ENCODE results near the gene RNF112.
"Not testable (repeated sequence)": the region's sequence is repeated elsewhere in the genome, so short reads cannot be mapped to it uniquely, and the experiment has no call there.

The RNF112 gene

DNA sequence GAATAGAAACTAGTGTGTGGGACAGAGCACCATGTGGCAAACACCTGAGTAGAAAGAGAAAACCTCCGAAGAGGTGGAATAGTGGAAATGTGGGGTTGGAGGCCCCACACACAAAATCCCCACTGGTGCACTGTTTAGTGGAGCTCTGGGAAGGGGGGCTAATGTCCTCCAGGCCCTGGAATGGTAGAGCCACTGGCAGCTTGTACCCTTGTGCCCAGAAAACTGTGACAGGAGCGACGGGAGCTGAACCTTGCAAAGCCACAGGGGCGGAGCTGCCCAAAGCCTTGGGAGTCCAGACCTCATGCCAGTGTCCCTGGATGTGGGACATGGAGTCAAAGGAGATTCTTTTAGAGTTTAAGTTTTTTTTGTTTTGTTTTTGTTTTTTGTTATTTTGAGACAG, 50.6 kb downstream of the RNF112 start:
- DNase-seq (ENCODE audit: low spot score), result no peak
- POLR2A ChIA-PET (ENCODE audit: low non-redundant PET), result no interaction called here
- no peak for TF ChIP-seq CTCF (conservative IDR thresholded peaks at IDR 0.05; ENCODE audit: low read depth)
- H3K27ac ChIP-seq, result no peak overlapping the region
- CTCF ChIA-PET, result interaction anchor here (0.6 kb wide), 2 partner anchors 8 to 404 kb away, joined by 3 to 6 read pairs; no protein-coding TSS in a partner anchor

DNA sequence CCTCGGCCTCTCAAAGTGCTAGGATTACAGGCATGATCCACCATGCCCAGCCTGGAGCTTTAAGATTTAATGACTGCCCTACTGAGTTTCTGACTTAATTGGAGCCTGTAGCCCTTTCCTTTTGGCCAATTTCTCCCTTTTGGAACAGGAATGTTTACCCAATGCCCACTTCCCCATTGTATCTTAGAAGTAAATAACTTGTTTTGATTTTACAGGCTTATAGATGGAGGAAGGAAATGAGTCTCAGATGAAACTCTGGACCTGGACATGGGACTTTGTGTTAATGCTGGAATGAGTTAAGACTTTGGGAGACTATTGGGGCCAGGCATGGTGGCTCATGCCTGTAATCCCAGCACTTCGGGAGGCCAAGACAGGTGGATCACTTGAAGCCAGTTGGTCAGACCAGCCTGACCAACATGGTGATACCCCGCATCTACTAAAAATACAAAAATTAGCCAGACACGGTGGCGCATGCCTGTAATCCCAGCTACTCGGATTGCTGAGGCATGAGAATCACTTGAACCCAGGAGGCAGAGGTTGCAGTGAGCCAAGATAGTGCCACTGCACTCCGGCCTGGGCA, 51.5 kb downstream of the RNF112 start:
- CTCF ChIA-PET, result interaction anchor here (0.6 kb wide), 1 partner anchor 8 kb away, joined by 3 read pairs; no protein-coding TSS in a partner anchor

DNA sequence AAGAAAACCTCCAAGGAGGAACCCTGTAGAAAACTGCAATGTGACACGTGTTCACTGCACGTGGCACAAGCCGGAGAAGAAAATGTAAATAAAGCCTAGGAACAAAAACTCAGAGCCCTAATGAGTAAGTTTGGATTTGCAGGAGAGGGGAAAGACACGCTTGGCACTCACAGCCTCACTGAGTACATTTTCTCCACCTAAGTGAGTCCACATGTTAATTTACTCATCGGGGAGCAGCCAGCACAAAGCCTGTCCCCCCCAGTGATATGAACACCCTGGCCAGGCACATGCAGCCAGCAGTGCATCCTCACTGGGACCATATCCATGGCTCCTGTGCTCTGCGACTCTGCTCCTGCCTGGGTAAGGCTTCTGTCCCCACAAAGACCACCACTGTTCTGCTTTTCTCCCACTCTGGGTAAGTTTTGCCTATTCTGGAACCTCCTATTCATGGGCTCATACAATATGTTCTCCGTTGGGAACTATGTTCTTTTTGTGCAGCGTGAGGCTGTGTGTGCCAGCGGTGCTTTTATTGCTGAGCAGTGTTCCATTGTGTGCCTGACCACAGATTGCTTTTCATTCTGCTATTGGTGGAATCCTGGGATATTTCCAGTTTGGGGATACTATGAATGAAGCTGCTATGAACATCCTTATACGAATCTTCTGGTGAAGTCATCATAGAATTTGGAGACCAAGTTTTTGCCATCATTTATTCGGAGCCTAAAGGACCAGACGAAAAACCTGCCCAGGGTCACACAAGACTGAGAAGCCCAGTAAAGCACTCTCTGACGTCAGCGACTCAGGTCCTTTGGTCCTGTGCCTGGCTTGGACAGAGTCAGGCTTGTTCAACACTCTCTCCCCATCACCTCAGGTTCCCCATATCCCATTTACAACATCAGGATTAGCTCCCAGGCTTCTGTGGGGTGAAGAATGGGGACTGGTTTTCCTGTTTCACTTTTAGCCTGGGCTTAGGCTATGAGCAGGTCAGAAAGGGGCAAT, 53.3 kb downstream of the RNF112 start:
- no peak for DNase-seq (ENCODE audit: low spot score)
- ChIA-PET CTCF (no interaction called here), POLR2A (ENCODE audit: low non-redundant PET) (no interaction called here)

More for the DNA sequence above, 51.5 kb downstream of the RNF112 start:
- POLR2A ChIA-PET (ENCODE audit: low non-redundant PET); DNase-seq (ENCODE audit: low spot score); H3K27ac ChIP-seq: not testable (repeated sequence)

More for the DNA sequence above, 53.3 kb downstream of the RNF112 start:
- no peak overlapping the region for H3K27ac ChIP-seq
- no peak for TF ChIP-seq CTCF (conservative IDR thresholded peaks at IDR 0.05; ENCODE audit: low read depth)

All from RWPE1 (cell line).